Stimulated activated CD8-positive, alpha-beta memory T cell treated with anti-CD3 and anti-CD28 coated beads, Interleukin-15, amount 100 ng/mL, for 4 hours (primary cell): ENCODE data around the gene APEH.

Experiments
- DNase-seq, 2 donors: peaks; one replicate each; pipeline ENCODE4 v3.0.0-alpha.2; 2020; ENCODE audit warnings: low read depth in 2 of 2

The APEH gene

GRCh38 chr3:49673715-49674496, at the start of gene APEH:
Gene APEH (plus strand): TSS chr3:49674351. CDS start chr3:49674402, 51 bp downstream.
- DNase-seq: peak; percentile 96 to 97

- DNase-seq: no peak
Observed at GRCh38 chr3:49625071-49625470, 49.1 kb upstream of the APEH start.

- DNase-seq: no peak
Observed at GRCh38 chr3:49626101-49626581, 48.0 kb upstream of the APEH start.

- no peak for DNase-seq
Observed at GRCh38 chr3:49626796-49627195, 47.4 kb upstream of the APEH start.

GRCh38 chr3:49627634-49628033, 46.5 kb upstream of the APEH start:
- no peak for DNase-seq

GRCh38 chr3:49628249-49628648, 45.9 kb upstream of the APEH start:
- no peak for DNase-seq

- no peak for DNase-seq
Observed at GRCh38 chr3:49629451-49629850, 44.7 kb upstream of the APEH start.

GRCh38 chr3:49629866-49630265, 44.3 kb upstream of the APEH start:
- no peak for DNase-seq

- no peak for DNase-seq
Observed at GRCh38 chr3:49630784-49631183, 43.4 kb upstream of the APEH start.

GRCh38 chr3:49634736-49635135, 39.4 kb upstream of the APEH start:
- DNase-seq: no peak

- DNase-seq: no peak
Observed at GRCh38 chr3:49636883-49637609, 37.1 kb upstream of the APEH start.

GRCh38 chr3:49638445-49638844, 35.7 kb upstream of the APEH start:
- no peak for DNase-seq

GRCh38 chr3:49639551-49639950, 34.6 kb upstream of the APEH start:
- no peak for DNase-seq

- DNase-seq: no peak
Observed at GRCh38 chr3:49641292-49641691, 32.9 kb upstream of the APEH start.

- DNase-seq: no peak
Observed at GRCh38 chr3:49641921-49642707, 32.0 kb upstream of the APEH start.

- no peak for DNase-seq
Observed at GRCh38 chr3:49642708-49643145, 31.4 kb upstream of the APEH start.

- no peak for DNase-seq
Observed at GRCh38 chr3:49644684-49645083, 29.5 kb upstream of the APEH start.

- DNase-seq: no peak
Observed at GRCh38 chr3:49646236-49646635, 27.9 kb upstream of the APEH start.

- DNase-seq: no peak
Observed at GRCh38 chr3:49647741-49648140, 26.4 kb upstream of the APEH start.

- DNase-seq: no peak
Observed at GRCh38 chr3:49648354-49649019, 25.7 kb upstream of the APEH start.

- no peak for DNase-seq
Observed at GRCh38 chr3:49649576-49649975, 24.6 kb upstream of the APEH start.

- no peak for DNase-seq
Observed at GRCh38 chr3:49650177-49650576, 24.0 kb upstream of the APEH start.
